Ascending aorta (tissue), 2 donors: ENCODE data around the gene MT2A. TPM values are rescaled to one million over a fixed set of nuclear protein-coding genes. Genes with fewer than 3 reads are reported as not detected.
A peak's percentile ranks its signal among the peaks of the same experiment; 100 is the strongest.

Experiments
- DNase-seq, 2 donors: peaks; one replicate each; pipeline ENCODE4 v3.0.0-alpha.2; 2019; ENCODE audit warnings: low spot score in 2 of 2
- H3K27ac ChIP-seq, 2 donors: fragments of 200-600 bp; sonication (generic); one replicate each; pipeline ENCODE4 v1.5.1; 2016 to 2017; ENCODE audit warnings: mild to moderate bottlenecking in 1 of 2
- H3K27me3 ChIP-seq: fragments of 200-600 bp; sonication (generic); one replicate; pipeline ENCODE4 v1.5.1; 2017
- H3K36me3 ChIP-seq, 2 donors: fragments of 200-600 bp; sonication (generic); one replicate each; pipeline ENCODE4 v1.5.1; 2016
- H3K4me1 ChIP-seq, 2 donors: fragments of 200-600 bp; sonication (generic); one replicate each; pipeline ENCODE4 v1.5.1; 2016 to 2017; ENCODE audit warnings: mild to moderate bottlenecking in 1 of 2
- H3K4me3 ChIP-seq, 2 donors: fragments of 200-600 bp; sonication (generic); one replicate each; pipeline ENCODE4 v1.5.1; 2016 to 2017; ENCODE audit warnings: mild to moderate bottlenecking in 1 of 2
- H3K9me3 ChIP-seq, 2 donors: fragments of 200-600 bp; sonication (generic); one replicate each; pipeline ENCODE4 v1.5.1; 2016
- CTCF ChIP-seq, 3 experiments: fragments of 200-600 bp in 2 of 3; fragments of 450-650 bp in 1 of 3; sonication (generic) in 2 of 3; IDR thresholded peaks; one replicate each; pipeline ENCODE4 v1.5.1; 2016 to 2019; ENCODE audit warnings: antibody characterized with exemption in 3 of 3, mild to moderate bottlenecking in 1 of 3, moderate library complexity in 1 of 3
- intact Hi-C: fragments of 100-400 bp; cut with DNase I; formaldehyde crosslinking; loops from one replicate; pipeline ENCODE4 v1.15.1; 2023
- total RNA-seq: library from RNA; depleted of rRNA; stranded (reverse); fragments of >200 nt; gene quantifications from one replicate; pipeline ENCODE4 v1.1.0, GENCODE V29; 2016

Gene MT2A
- total RNA-seq, 1 donor from 2014 or later, result 602 TPM

GRCh38 chr16:56649820-56650219 lies 41.4 kb downstream of the MT2A start:
- H3K4me3 ChIP-seq, result no peak overlapping the region
- H3K9me3 ChIP-seq, result no peaks in the 10 kb centered on the region
- no peak for TF ChIP-seq CTCF (IDR thresholded peaks at IDR 0.05)
- no peaks in the 10 kb centered on the region for H3K4me1 ChIP-seq
- no peak overlapping the region for H3K27ac ChIP-seq
- no peaks in the 10 kb centered on the region for H3K27me3 ChIP-seq
- H3K36me3 ChIP-seq, result no peaks in the 10 kb centered on the region
- DNase-seq, result no peak
- intact Hi-C loops, result no loop called here

GRCh38 chr16:56651586-56651985 lies 43.2 kb downstream of the MT2A start, which contains the start of gene MT1B:
TSS of gene MT1B (plus strand) at chr16:56651886. CDS start at chr16:56651954, 68 bp downstream.
- H3K36me3 ChIP-seq, result no peaks in the 10 kb centered on the region
- TF ChIP-seq CTCF (IDR thresholded peaks at IDR 0.05), result no peak
- no peak within 1 kb of the TSS for H3K4me3 ChIP-seq
- no peak for DNase-seq
- H3K27me3 ChIP-seq, result no peaks in the 10 kb centered on the region
- no peak within 1 kb of the TSS for H3K27ac ChIP-seq
- intact Hi-C loops, result no loop called here
- no peaks in the 10 kb centered on the region for H3K9me3 ChIP-seq
- no peaks in the 10 kb centered on the region for H3K4me1 ChIP-seq

- Histone ChIP-seq H3K36me3 (no peaks in the 10 kb centered on the region), H3K4me3 (no peak overlapping the region), H3K4me1 (peaks cover under 1 to 4% of the 10 kb centered on the region in 2 donors), H3K27ac (no peak overlapping the region), H3K9me3 (no peaks in the 10 kb centered on the region), H3K27me3 (no peaks in the 10 kb centered on the region)
- TF ChIP-seq CTCF (IDR thresholded peaks at IDR 0.05), result no peak
- no peak for DNase-seq
- intact Hi-C loops, result no loop called here
Measured at GRCh38 chr16:56652600-56652999, 44.2 kb downstream of the MT2A start.

GRCh38 chr16:56653218-56653617 lies 44.8 kb downstream of the MT2A start:
- H3K4me3 ChIP-seq, result no peak overlapping the region
- TF ChIP-seq CTCF (IDR thresholded peaks at IDR 0.05), result no peak
- H3K4me1 ChIP-seq, result peaks cover 4 to 9% of the 10 kb centered on the region in 2 donors
- no peaks in the 10 kb centered on the region for H3K36me3 ChIP-seq
- H3K9me3 ChIP-seq, result no peaks in the 10 kb centered on the region
- no peaks in the 10 kb centered on the region for H3K27me3 ChIP-seq
- intact Hi-C loops, result no loop called here
- no peak overlapping the region for H3K27ac ChIP-seq
- no peak for DNase-seq

- no peaks in the 10 kb centered on the region for H3K36me3 ChIP-seq
- H3K27me3 ChIP-seq, result peaks cover 2% of the 10 kb centered on the region
- intact Hi-C loops, result no loop called here
- no peaks in the 10 kb centered on the region for H3K9me3 ChIP-seq
- peak; percentile 49 to 89 for DNase-seq
- H3K27ac ChIP-seq, result peak within 1 kb of the TSS; percentile 22 to 37
- peak within 1 kb of the TSS; percentile 51 to 76 for H3K4me3 ChIP-seq
- peaks cover 6 to 13% of the 10 kb centered on the region in 2 donors for H3K4me1 ChIP-seq
- TF ChIP-seq CTCF (IDR thresholded peaks at IDR 0.05), result no peak
Measured at GRCh38 chr16:56657555-56658326, 49.4 kb downstream of the MT2A start, which contains the start of gene MT1F. TSS of gene MT1F (plus strand) at chr16:56657959. CDS start at chr16:56658059, 100 bp downstream.
